GM12864 (cell line): ENCODE data around the gene TSHZ3.

ENCODE experiments used
- DNase-seq: peaks from one replicate; pipeline ENCODE4 v3.0.0-alpha.2; 2011; ENCODE audit warnings: low read depth
- H3K4me3 ChIP-seq: 2 replicates; pipeline ENCODE4 v1.5.1; 2011; ENCODE audit warnings: mild to moderate bottlenecking, low read depth, low read length, control low read depth
- CTCF ChIP-seq: IDR thresholded peaks from 2 replicates; pipeline ENCODE4 v1.5.1; 2011; ENCODE audit warnings: low read depth, mild to moderate bottlenecking, moderate library complexity, low read length, control low read depth, inconsistent platforms; ENCODE audit errors: missing control alignments

Gene TSHZ3

GRCh38 chr19:31299665-31300064 lies 49.6 kb downstream of the TSHZ3 start:
- TF ChIP-seq CTCF: no peak
- H3K4me3 ChIP-seq: no peak overlapping the region
- DNase-seq: no peak

GRCh38 chr19:31297991-31298390 lies 51.2 kb downstream of the TSHZ3 start:
- TF ChIP-seq CTCF: no peak
- H3K4me3 ChIP-seq: no peak overlapping the region
- no peak for DNase-seq

- H3K4me3 ChIP-seq: no peak overlapping the region
- no peak for DNase-seq
- no peak for TF ChIP-seq CTCF
Measured at GRCh38 chr19:31296741-31297390, 52.4 kb downstream of the TSHZ3 start.

GRCh38 chr19:31294189-31294588 lies 55.0 kb downstream of the TSHZ3 start:
- no peak for TF ChIP-seq CTCF
- DNase-seq: no peak
- no peak overlapping the region for H3K4me3 ChIP-seq

- DNase-seq: no peak
- no peak overlapping the region for H3K4me3 ChIP-seq
- TF ChIP-seq CTCF: no peak
Measured at GRCh38 chr19:31292639-31293185, 56.5 kb downstream of the TSHZ3 start.

- H3K4me3 ChIP-seq: no peak overlapping the region
- TF ChIP-seq CTCF: no peak
- no peak for DNase-seq
Measured at GRCh38 chr19:31290931-31291590, 58.2 kb downstream of the TSHZ3 start.
